SU-DHL-6 (cell line): Measurements from ENCODE around the gene PRKN.
"Not testable (repeated sequence)": the region's sequence is repeated elsewhere in the genome, so short reads cannot be mapped to it uniquely, and the experiment has no call there.

Source experiments
- H2AFZ ChIP-seq: fragments of 200-600 bp; sonication (generic); 2 replicates; pipeline ENCODE4 v1.6.1; 2014; ENCODE audit warnings: low read depth, mild to moderate bottlenecking, moderate library complexity, mixed read lengths, antibody characterized with exemption, low read length; ENCODE audit not compliant: severe bottlenecking
- H3F3A ChIP-seq: fragments of 200-600 bp; shearing (Covaris generic); 2 replicates; pipeline ENCODE4 v1.6.0; 2016; ENCODE audit warnings: antibody characterized with exemption, mild to moderate bottlenecking; ENCODE audit not compliant: insufficient read depth
- H3K27ac ChIP-seq: fragments of 200-600 bp; sonication (generic); 2 replicates; pipeline ENCODE4 v1.5.1; 2016; ENCODE audit warnings: low read depth, mild to moderate bottlenecking, low read length, moderate library complexity, mixed read lengths
- H3K27me3 ChIP-seq: fragments of 200-600 bp; sonication (generic), shearing (Covaris generic); 2 replicates; pipeline ENCODE4 v1.6.0; 2014; ENCODE audit warnings: mild to moderate bottlenecking, low read length
- H3K36me3 ChIP-seq: fragments of 200-600 bp; sonication (generic); 2 replicates; pipeline ENCODE4 v1.6.1; 2014; ENCODE audit warnings: mild to moderate bottlenecking, low read length, mixed read lengths
- H3K4me2 ChIP-seq: fragments of 300-600, 200-600 bp; shearing (Covaris generic), sonication (generic); 2 replicates; pipeline ENCODE4 v1.6.0; 2014; ENCODE audit warnings: low read length, low read depth, mild to moderate bottlenecking; ENCODE audit not compliant: poor library complexity, severe bottlenecking
- H3K4me3 ChIP-seq: fragments of 200-600 bp; sonication (generic); 2 replicates; pipeline ENCODE4 v1.5.1; 2014; ENCODE audit warnings: antibody characterized with exemption, low read length, mild to moderate bottlenecking, mixed read lengths; ENCODE audit not compliant: insufficient read depth, poor library complexity, severe bottlenecking
- H3K79me2 ChIP-seq: fragments of 200-600 bp; sonication (generic); 2 replicates; pipeline ENCODE4 v1.6.1; 2014; ENCODE audit warnings: mild to moderate bottlenecking, low read length, moderate library complexity; ENCODE audit not compliant: insufficient read depth
- H3K9ac ChIP-seq: fragments of 200-600 bp; sonication (generic); 2 replicates; pipeline ENCODE4 v1.7.0; 2014; ENCODE audit warnings: mild to moderate bottlenecking, low read length
- H3K9me2 ChIP-seq: fragments of 200-600 bp; sonication (generic); replicated peaks from 2 replicates; pipeline ENCODE4 v1.6.1; 2014; ENCODE audit warnings: low read length; ENCODE audit not compliant: insufficient read depth
- H3K9me3 ChIP-seq: fragments of 200-600 bp; sonication (generic); 2 replicates; pipeline ENCODE4 v1.6.1; 2014; ENCODE audit warnings: low read length, mixed read lengths; ENCODE audit not compliant: insufficient read depth
- H4K20me1 ChIP-seq: fragments of 200-600 bp; sonication (generic); 2 replicates; pipeline ENCODE4 v1.6.1; 2014; ENCODE audit warnings: low read depth, mild to moderate bottlenecking, antibody characterized with exemption, low read length, moderate library complexity, mixed read lengths
- EZH2phosphoT487 ChIP-seq: fragments of 200-600 bp; sonication (generic), shearing (Covaris generic); conservative IDR thresholded peaks from 2 replicates; pipeline ENCODE4 v1.6.1; 2018; ENCODE audit warnings: mild to moderate bottlenecking, antibody characterized with exemption, low read length, moderate library complexity, mixed read lengths
- TF ChIP-seq, protein P1 (sequence below): fragments of 200-600 bp; sonication (generic); IDR thresholded peaks from one replicate; pipeline ENCODE4 v1.5.1; 2017; ENCODE audit warnings: antibody characterized with exemption, mild to moderate bottlenecking, low read length, moderate library complexity; ENCODE audit not compliant: insufficient read depth, poor library complexity, severe bottlenecking

PRKN gene

DNA sequence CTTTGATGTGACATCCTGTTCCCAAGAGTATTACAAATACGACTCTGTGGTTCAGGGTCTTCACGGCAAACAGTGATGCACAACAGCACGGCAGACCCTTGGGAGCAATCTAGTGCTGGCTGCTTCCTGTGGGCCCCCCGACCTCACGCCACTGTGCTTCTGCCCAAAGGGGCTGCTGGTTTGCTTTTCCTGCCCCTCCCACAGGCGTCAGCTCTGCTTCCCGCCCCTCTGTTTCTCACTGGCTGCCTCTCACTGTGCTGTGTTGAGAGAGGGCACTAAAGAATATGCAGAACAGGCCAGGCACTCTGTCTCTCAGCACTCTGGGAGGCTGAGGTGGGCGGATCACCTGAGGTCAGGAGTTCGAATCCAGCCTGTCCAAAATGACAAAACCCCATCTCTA, 899.2 kb downstream of the PRKN start:
- Histone ChIP-seq H3K36me3 (no peaks in the 10 kb centered on the region), H3K4me2 (no peak overlapping the region), H3K79me2 (no peaks in the 10 kb centered on the region), H3K9me3 (no peaks in the 10 kb centered on the region), H3K27me3 (no peaks in the 10 kb centered on the region), H3K4me3 (no peak overlapping the region), H2AFZ (no peak overlapping the region), H3K9ac (no peak overlapping the region), H3K27ac (no peak overlapping the region), H3K9me2 (no peaks in the 10 kb centered on the region), H3F3A (no peaks in the 10 kb centered on the region), H4K20me1 (no peaks in the 10 kb centered on the region)
- TF ChIP-seq, protein P1, sequence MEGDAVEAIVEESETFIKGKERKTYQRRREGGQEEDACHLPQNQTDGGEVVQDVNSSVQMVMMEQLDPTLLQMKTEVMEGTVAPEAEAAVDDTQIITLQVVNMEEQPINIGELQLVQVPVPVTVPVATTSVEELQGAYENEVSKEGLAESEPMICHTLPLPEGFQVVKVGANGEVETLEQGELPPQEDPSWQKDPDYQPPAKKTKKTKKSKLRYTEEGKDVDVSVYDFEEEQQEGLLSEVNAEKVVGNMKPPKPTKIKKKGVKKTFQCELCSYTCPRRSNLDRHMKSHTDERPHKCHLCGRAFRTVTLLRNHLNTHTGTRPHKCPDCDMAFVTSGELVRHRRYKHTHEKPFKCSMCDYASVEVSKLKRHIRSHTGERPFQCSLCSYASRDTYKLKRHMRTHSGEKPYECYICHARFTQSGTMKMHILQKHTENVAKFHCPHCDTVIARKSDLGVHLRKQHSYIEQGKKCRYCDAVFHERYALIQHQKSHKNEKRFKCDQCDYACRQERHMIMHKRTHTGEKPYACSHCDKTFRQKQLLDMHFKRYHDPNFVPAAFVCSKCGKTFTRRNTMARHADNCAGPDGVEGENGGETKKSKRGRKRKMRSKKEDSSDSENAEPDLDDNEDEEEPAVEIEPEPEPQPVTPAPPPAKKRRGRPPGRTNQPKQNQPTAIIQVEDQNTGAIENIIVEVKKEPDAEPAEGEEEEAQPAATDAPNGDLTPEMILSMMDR = no peak
- no peak for TF ChIP-seq EZH2phosphoT487

DNA sequence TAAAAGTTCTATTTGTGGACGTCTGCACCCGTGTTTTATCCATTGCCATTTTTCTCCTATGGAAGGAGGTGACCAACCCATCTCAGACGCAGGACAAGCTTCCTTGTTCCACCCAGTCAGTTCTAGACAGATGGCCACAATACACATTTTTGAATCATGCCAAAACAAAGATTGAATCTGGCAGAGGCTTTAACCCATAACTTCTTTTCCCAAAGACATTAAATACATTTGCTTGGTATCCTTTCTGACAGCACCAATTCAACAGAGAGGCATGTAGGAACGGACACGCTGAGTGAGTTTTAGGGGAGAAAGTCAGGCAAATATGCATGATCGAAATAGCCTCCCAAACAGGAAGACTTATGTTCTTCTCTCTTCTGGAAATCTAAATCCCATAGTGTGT, 901.1 kb downstream of the PRKN start:
- Histone ChIP-seq H3K79me2 (no peaks in the 10 kb centered on the region), H3K4me2 (no peak overlapping the region), H3K36me3 (no peaks in the 10 kb centered on the region), H3F3A (no peaks in the 10 kb centered on the region), H3K27ac (no peak overlapping the region), H3K9me2 (no peaks in the 10 kb centered on the region), H3K9ac (no peak overlapping the region), H3K27me3 (no peaks in the 10 kb centered on the region), H4K20me1 (no peaks in the 10 kb centered on the region), H2AFZ (no peak overlapping the region), H3K4me3 (no peak overlapping the region), H3K9me3 (no peaks in the 10 kb centered on the region)
- no peak for TF ChIP-seq EZH2phosphoT487
- TF ChIP-seq, protein P1 = no peak

DNA sequence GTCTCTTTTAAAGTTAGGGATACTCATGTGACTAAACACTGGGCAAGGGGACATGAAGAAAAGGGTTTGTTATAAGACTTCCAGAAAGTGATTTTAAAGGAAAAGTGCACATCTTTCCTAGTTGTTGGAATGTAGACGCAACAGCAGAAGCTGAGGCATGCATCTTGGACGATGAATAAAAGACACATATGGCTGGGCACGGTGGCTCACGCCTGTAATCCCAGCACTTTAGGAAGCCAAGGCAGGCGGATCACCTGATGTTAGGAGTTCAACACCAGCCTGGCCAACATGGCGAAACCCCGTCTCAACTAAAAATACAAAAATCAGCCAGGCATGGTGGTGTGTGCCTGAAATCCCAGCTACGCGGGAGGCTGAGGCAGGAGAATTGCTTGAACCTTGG, 905.4 kb downstream of the PRKN start:
- not testable (repeated sequence) for H3K9me2 ChIP-seq, H4K20me1 ChIP-seq, H3K36me3 ChIP-seq, H3K4me2 ChIP-seq, H3K27me3 ChIP-seq, H3K27ac ChIP-seq, H3K9me3 ChIP-seq, H2AFZ ChIP-seq, H3F3A ChIP-seq, H3K4me3 ChIP-seq, H3K79me2 ChIP-seq, H3K9ac ChIP-seq

DNA sequence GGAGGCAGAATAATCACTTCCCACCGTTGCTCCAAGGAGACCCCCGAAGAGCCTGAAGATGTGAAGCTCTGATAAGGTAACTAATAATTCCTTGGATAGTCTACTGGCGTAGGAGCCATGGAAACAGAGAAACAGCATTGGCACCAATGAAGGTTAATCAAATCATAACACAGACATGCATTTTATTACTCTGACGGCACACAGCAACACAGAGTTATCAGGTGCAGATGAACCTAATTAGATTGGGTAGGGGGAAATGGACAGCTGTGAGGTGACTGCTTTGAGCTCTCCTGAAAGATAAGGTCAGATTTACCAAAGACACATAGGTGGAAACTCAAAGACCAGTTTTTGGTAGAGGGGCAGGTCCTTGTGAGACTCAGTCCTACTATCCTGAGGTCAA, 909.7 kb downstream of the PRKN start:
- Histone ChIP-seq H3K9ac (no peak overlapping the region), H3K4me3 (no peak overlapping the region), H3K9me2 (no peaks in the 10 kb centered on the region), H3K4me2 (no peak overlapping the region), H3K27ac (no peak overlapping the region), H3K79me2 (no peaks in the 10 kb centered on the region), H3K27me3 (no peaks in the 10 kb centered on the region), H4K20me1 (no peaks in the 10 kb centered on the region), H3F3A (no peaks in the 10 kb centered on the region), H3K36me3 (no peaks in the 10 kb centered on the region), H3K9me3 (no peaks in the 10 kb centered on the region), H2AFZ (no peak overlapping the region)
- no peak for TF ChIP-seq EZH2phosphoT487
- TF ChIP-seq, protein P1 = no peak
